Measurements from ENCODE around the gene APOL4. TPM values are rescaled to one million over a fixed set of nuclear protein-coding genes. Genes with fewer than 3 reads are reported as not detected.

Gene APOL4
- total and polyA plus RNA-seq, 2 of the 4 experiments (the other 2 are of a cell fraction): 0.07 TPM; not detected in 1

GRCh38 chr22:36182857-36183256 lies 18.8 kb downstream of the APOL4 start:
- Histone ChIP-seq H3K9me3 (ENCODE audit: control insufficient read depth, insufficient read depth, low read length) (no peaks in the 10 kb centered on the region), H3K23ac (ENCODE audit: low read depth, low read length) (no peak overlapping the region), H3K18ac (ENCODE audit: low read depth, low read length) (no peak overlapping the region), H3K9me1 (ENCODE audit: insufficient read depth, low read length) (no peaks in the 10 kb centered on the region; the same call in 1 of the 2 replicates), H3K9ac (ENCODE audit: low read depth, low read length) (no peak overlapping the region), H2BK120ac (ENCODE audit: low read depth, low read length) (no peak overlapping the region), H3K36me3 (ENCODE audit: control insufficient read depth, insufficient read depth, low read length) (no peaks in the 10 kb centered on the region), H2AFZ (replicated peaks; ENCODE audit: low read length, poor library complexity) (no peak overlapping the region), H3K4me3 (ENCODE audit: insufficient read depth, low read depth, low read length) (no peak overlapping the region), H2BK20ac (ENCODE audit: low read depth, low read length) (no peak overlapping the region), H2BK15ac (ENCODE audit: low read depth, low read length) (no peak overlapping the region), H4K91ac (ENCODE audit: insufficient read depth, low read depth, low read length) (no peak overlapping the region), H2AK5ac (ENCODE audit: low read depth, low read length) (no peak overlapping the region), H3K27ac (ENCODE audit: insufficient read depth, low read length) (no peak overlapping the region), H2AK9ac (replicated peaks; ENCODE audit: low read depth, low read length, poor library complexity) (no peak overlapping the region), H3K4me2 (ENCODE audit: low read depth, low read length) (no peak overlapping the region), H3K79me1 (ENCODE audit: low read depth in 1 of 2, low read length in 2 of 2) (no peaks in the 10 kb centered on the region), H3K27me3 (ENCODE audit: control insufficient read depth, insufficient read depth, low read length) (peaks cover 39% of the 10 kb centered on the region), H4K5ac (ENCODE audit: low read depth, low read length) (no peak overlapping the region), H4K8ac (ENCODE audit: low read depth in 2 of 2, low read length in 2 of 2) (no peak overlapping the region), H3K4me1 (ENCODE audit: control insufficient read depth, insufficient read depth, low read length) (no peaks in the 10 kb centered on the region), H3K4ac (ENCODE audit: low read depth, low read length) (no peak overlapping the region), H3K56ac (ENCODE audit: extremely low read depth, insufficient read depth, low read length) (no peak overlapping the region), H4K20me1 (ENCODE audit: insufficient read depth, low read length) (no peaks in the 10 kb centered on the region), H2BK5ac (ENCODE audit: low read depth, low read length, poor library complexity, severe bottlenecking) (no peak overlapping the region), H3K14ac (replicated peaks; ENCODE audit: low read depth, low read length) (no peak overlapping the region)
- in situ Hi-C loops (cut with MboI; ENCODE audit: low sequenced_read_pairs): loop anchor here (5.0 kb wide), 1 partner anchor 41 kb away; no protein-coding TSS in a partner anchor
- dilution Hi-C loops (cut with HindIII; ENCODE audit: low sequenced_read_pairs, unreplicated experiment): no loop called here
- CTCF ChIA-PET: interaction anchor here (1.4 kb wide), 1 partner anchor 38 kb away, joined by 4 read pairs; no protein-coding TSS in a partner anchor
- ATAC-seq (ENCODE audit: low read depth): no peak
- BruUV-seq (replicated peaks): no TSS peak
- intact Hi-C loops (cut with micrococcal nuclease): no loop called here
- POLR2A ChIA-PET (ENCODE audit: unreplicated experiment): no interaction called here
- WGBS, 2 experiments (ENCODE audit: extremely low coverage in 2 of 2, insufficient read length in 1 of 2): 100% methylated on average over 4 of the region's 6 CpGs; no CpG with 5 or more reads in 1 of the 2 experiments
- TF ChIP-seq MAZ (IDR thresholded peaks at IDR 0.05; ENCODE audit: borderline replicate concordance, low read depth, low read length) (no peak), POLR2A (IDR thresholded peaks at IDR 0.05; ENCODE audit: low read depth, low read length) (no peak), CTCF (conservative IDR thresholded peaks at IDR 0.05; ENCODE audit: low read depth, low read length) (no peak), SMC3 (IDR thresholded peaks at IDR 0.05; ENCODE audit: low read depth, low read length) (no peak), NFE2L2 (IDR thresholded peaks at IDR 0.05; ENCODE audit: low read depth, low read length) (no peak), MXI1 (IDR thresholded peaks at IDR 0.05; ENCODE audit: borderline replicate concordance, low read depth, low read length) (no peak), MAFK (IDR thresholded peaks at IDR 0.05; ENCODE audit: low read depth, low read length) (no peak), CEBPB (IDR thresholded peaks at IDR 0.05; ENCODE audit: low read depth, low read length) (no peak), RFX5 (IDR thresholded peaks at IDR 0.05; ENCODE audit: low read depth, low read length) (no peak), CHD1 (IDR thresholded peaks at IDR 0.05; ENCODE audit: low read depth, low read length) (no peak), BHLHE40 (IDR thresholded peaks at IDR 0.05; ENCODE audit: low read depth, low read length) (no peak), USF2 (IDR thresholded peaks at IDR 0.05; ENCODE audit: low read depth, low read length) (no peak)
- DNase-seq: no peak
